HG02759 (cell line): Measurements from ENCODE around the gene LGALS4.
A peak's percentile ranks its signal among the peaks of the same experiment; 100 is the strongest.
"Not testable (repeated sequence)": the region's sequence is repeated elsewhere in the genome, so short reads cannot be mapped to it uniquely, and the experiment has no call there.

Experiments
- ATAC-seq: cut with Tn5 transposase; IDR thresholded peaks from one replicate; pipeline ENCODE4 v1.9.1; 2021; ENCODE audit warnings: mild to moderate bottlenecking, moderate library complexity; ENCODE audit not compliant: unreplicated experiment

Gene LGALS4

GRCh38 chr19:38842439-38843174 lies 29.9 kb upstream of the LGALS4 start:
- no peak for ATAC-seq

- ATAC-seq = no peak
These were observed 29.2 kb upstream of the LGALS4 start for GRCh38 chr19:38841787-38842438.

GRCh38 chr19:38841180-38841766 lies 28.5 kb upstream of the LGALS4 start:
- ATAC-seq = no peak

GRCh38 chr19:38840583-38840968 lies 27.8 kb upstream of the LGALS4 start:
- no peak for ATAC-seq

- no peak for ATAC-seq
These were observed 27.3 kb upstream of the LGALS4 start for GRCh38 chr19:38839816-38840582.

GRCh38 chr19:38838986-38839761 lies 26.4 kb upstream of the LGALS4 start:
- no peak for ATAC-seq

- ATAC-seq = no peak
These were observed 25.7 kb upstream of the LGALS4 start for GRCh38 chr19:38838208-38838985.

GRCh38 chr19:38837656-38838121 lies 24.9 kb upstream of the LGALS4 start:
- no peak for ATAC-seq

- ATAC-seq = no peak
These were observed 24.4 kb upstream of the LGALS4 start for GRCh38 chr19:38836983-38837626.

GRCh38 chr19:38836159-38836982 lies 23.6 kb upstream of the LGALS4 start:
- ATAC-seq = no peak

GRCh38 chr19:38834590-38834989 lies 21.8 kb upstream of the LGALS4 start:
- ATAC-seq = no peak

GRCh38 chr19:38834104-38834490 lies 21.4 kb upstream of the LGALS4 start:
- no peak for ATAC-seq

GRCh38 chr19:38833092-38833425 lies 20.3 kb upstream of the LGALS4 start:
- no peak for ATAC-seq

- peak; percentile 48 for ATAC-seq
These were observed 18.4 kb upstream of the LGALS4 start for GRCh38 chr19:38831142-38831605.

GRCh38 chr19:38830039-38830733 lies 17.4 kb upstream of the LGALS4 start:
- ATAC-seq = no peak

GRCh38 chr19:38829203-38829602 lies 16.5 kb upstream of the LGALS4 start:
- ATAC-seq = not testable (repeated sequence)

- no peak for ATAC-seq
These were observed 14.3 kb upstream of the LGALS4 start for GRCh38 chr19:38826856-38827551.
